ENCODE results near the gene TECR.
A peak's percentile ranks its signal among the peaks of the same experiment; 100 is the strongest.
"Not testable (repeated sequence)": the region's sequence is repeated elsewhere in the genome, so short reads cannot be mapped to it uniquely, and the experiment has no call there.

The TECR gene

DNA sequence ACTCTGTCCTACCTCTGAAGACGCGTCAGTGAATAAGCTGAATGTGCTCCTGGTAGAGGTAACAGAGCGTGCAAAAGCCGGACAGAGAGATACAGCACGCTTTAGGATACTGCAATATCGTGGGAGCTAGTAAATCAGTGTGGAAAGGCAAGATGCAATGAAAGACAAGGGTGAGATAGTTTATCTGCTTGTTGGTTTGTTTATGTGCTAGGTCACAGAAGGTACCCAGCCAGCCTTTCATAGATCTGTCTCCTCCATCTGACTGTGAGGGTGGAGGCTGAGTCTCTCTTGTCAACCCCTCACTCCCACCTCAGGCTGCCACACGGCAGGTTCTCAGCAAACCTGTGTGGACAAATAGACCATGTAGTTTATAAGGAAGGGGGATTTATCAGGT, 32.6 kb upstream of the TECR start:
- H3K27ac ChIP-seq, result no peak overlapping the region

DNA sequence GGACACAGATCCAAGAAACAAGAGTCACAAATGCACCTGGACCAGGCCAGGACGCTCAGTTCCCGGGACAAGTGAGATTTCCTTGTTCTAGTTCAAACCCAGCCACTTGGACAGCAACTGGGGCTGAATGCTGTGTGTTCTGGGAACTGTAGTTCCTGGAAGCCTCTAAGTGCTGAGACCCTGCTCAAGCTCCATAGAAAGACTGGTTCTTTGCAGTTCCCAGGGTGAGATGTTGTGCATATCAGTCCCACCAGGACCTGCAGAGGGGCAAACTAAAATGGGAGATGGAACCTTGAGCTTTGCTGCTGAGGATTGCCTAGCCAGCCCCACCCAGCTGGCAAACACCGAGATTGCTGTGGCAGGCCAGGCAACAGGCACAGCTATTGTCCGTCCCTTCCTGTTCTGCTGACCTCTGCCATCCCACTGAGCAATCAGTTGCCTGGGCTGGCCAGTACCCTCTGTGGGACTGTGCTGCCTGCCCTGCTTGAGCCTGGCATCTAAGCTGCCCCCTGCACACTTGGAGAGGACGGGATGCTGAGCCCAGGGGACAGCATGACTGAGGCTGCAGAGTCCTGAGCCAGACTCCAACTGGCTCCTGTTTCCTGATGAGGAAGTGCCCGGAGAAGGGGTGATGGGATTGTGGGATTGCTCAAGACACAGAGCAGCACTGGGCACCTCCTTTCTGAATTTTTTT, 32.0 kb upstream of the TECR start:
- TF ChIP-seq, protein P1, sequence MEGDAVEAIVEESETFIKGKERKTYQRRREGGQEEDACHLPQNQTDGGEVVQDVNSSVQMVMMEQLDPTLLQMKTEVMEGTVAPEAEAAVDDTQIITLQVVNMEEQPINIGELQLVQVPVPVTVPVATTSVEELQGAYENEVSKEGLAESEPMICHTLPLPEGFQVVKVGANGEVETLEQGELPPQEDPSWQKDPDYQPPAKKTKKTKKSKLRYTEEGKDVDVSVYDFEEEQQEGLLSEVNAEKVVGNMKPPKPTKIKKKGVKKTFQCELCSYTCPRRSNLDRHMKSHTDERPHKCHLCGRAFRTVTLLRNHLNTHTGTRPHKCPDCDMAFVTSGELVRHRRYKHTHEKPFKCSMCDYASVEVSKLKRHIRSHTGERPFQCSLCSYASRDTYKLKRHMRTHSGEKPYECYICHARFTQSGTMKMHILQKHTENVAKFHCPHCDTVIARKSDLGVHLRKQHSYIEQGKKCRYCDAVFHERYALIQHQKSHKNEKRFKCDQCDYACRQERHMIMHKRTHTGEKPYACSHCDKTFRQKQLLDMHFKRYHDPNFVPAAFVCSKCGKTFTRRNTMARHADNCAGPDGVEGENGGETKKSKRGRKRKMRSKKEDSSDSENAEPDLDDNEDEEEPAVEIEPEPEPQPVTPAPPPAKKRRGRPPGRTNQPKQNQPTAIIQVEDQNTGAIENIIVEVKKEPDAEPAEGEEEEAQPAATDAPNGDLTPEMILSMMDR (IDR thresholded peaks at IDR 0.05; ENCODE audit: low read depth, low read length, missing control alignments), result no peak
- peaks cover 2% of the 10 kb centered on the region for H3K36me3 ChIP-seq (replicated peaks)
- no peak overlapping the region for H3K4me3 ChIP-seq (ENCODE audit: low read depth, low read length)
- H3K27me3 ChIP-seq (replicated peaks), result no peaks in the 10 kb centered on the region
- DNase-seq, result no peak
- H3K27ac ChIP-seq, result no peak overlapping the region
- in situ Hi-C loops (cut with HindIII; ENCODE audit: low pct_ligation_motif_present, low sequenced_read_pairs), result no loop called here

More for the DNA sequence above, 32.6 kb upstream of the TECR start:
- no peak for DNase-seq
- H3K36me3 ChIP-seq (replicated peaks), result peaks cover 2% of the 10 kb centered on the region
- H3K27me3 ChIP-seq (replicated peaks), result no peaks in the 10 kb centered on the region
- in situ Hi-C loops (cut with HindIII; ENCODE audit: low pct_ligation_motif_present, low sequenced_read_pairs), result no loop called here
- TF ChIP-seq, protein P1 (IDR thresholded peaks at IDR 0.05; ENCODE audit: low read depth, low read length, missing control alignments), result no peak
- H3K4me3 ChIP-seq (ENCODE audit: low read depth, low read length), result peak overlapping the region; percentile 51

DNA sequence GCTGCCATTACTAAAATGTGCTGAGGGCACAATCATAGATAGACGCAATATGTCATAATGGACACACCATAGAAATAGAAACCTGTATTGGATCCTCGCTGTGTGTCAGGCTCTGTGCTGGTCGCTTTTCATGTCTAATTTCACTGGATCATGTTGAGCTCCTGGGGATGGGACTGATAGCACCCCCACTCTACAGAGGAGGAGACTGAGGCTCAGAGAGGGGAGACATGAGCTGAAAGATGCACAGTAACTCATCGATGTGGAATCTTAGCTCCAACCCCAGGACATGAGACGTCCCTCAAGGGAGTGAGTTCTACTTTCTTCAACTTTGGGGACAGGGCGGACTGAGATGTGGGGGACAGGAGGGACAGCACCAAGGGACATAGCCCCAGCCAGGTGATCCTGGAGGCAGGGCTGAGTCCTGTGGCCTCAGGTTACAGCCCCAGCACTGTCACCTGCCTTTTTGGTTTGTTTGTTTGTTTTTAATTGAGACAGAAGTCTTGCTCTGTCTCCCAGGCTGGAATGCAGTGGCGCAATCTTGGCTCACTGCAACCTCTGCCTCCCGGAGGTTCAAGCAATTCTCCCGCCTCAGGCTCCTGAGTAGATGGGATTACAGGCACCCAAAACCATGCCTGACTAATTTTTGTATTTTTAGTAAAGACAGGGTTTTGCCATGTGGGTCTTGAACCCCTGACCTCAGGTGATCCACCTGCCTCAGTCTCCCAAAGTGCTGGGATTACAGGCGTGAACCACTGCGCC, 26.9 kb upstream of the TECR start:
- no peaks in the 10 kb centered on the region for H3K27me3 ChIP-seq (replicated peaks)
- H3K27ac ChIP-seq, result no peak overlapping the region
- no peak for DNase-seq
- in situ Hi-C loops (cut with HindIII; ENCODE audit: low pct_ligation_motif_present, low sequenced_read_pairs), result no loop called here
- TF ChIP-seq, protein P1 (IDR thresholded peaks at IDR 0.05; ENCODE audit: low read depth, low read length, missing control alignments), result no peak
- no peaks in the 10 kb centered on the region for H3K36me3 ChIP-seq (replicated peaks)
- no peak overlapping the region for H3K4me3 ChIP-seq (ENCODE audit: low read depth, low read length)

DNA sequence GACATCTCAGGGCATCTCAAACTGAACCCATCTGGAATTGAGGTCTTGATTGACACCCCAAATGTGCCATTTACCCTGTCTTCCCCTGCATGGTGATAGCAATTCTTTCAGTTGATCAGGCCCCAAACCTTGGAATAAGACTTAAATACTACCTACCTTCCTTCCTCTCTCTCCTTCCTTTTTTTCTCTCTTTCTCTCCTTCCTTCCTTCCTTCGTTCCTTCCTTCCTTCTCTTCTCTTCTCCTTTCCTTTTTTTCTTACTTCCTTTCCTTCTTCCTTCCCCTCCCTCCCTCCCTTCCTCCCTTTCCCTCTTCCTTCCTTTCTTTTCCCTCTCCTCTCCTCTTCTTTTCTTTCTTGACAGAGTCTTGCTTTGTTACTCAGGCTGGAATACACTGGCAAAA, 26.1 kb upstream of the TECR start:
- H3K27me3 ChIP-seq (replicated peaks), result no peaks in the 10 kb centered on the region
- DNase-seq, result no peak
- no peaks in the 10 kb centered on the region for H3K36me3 ChIP-seq (replicated peaks)
- no peak overlapping the region for H3K27ac ChIP-seq
- in situ Hi-C loops (cut with HindIII; ENCODE audit: low pct_ligation_motif_present, low sequenced_read_pairs), result no loop called here
- TF ChIP-seq, protein P1 (IDR thresholded peaks at IDR 0.05; ENCODE audit: low read depth, low read length, missing control alignments), result no peak
- no peak overlapping the region for H3K4me3 ChIP-seq (ENCODE audit: low read depth, low read length)

DNA sequence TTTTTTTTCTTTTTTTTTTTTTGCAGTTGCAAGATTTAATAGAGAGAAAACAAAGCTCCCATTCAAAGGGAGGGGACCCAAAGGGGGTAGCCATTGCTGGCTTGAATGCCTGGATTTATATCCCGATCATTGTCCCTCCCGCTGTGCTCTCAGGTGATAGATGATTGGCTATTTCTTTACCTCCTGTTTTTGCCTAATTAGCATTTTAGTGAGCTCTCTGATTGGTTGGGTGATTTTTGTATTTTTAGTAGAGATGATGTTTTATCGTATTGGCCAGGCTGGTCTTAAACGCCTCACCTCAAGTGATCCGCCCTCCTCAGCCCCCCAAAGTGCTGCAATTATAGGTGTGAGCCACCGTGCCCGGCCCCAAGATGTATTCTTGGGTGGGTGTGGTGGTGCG, 24.8 kb upstream of the TECR start:
- H3K27ac ChIP-seq; in situ Hi-C loops (cut with HindIII; ENCODE audit: low pct_ligation_motif_present, low sequenced_read_pairs): not testable (repeated sequence)

DNA sequence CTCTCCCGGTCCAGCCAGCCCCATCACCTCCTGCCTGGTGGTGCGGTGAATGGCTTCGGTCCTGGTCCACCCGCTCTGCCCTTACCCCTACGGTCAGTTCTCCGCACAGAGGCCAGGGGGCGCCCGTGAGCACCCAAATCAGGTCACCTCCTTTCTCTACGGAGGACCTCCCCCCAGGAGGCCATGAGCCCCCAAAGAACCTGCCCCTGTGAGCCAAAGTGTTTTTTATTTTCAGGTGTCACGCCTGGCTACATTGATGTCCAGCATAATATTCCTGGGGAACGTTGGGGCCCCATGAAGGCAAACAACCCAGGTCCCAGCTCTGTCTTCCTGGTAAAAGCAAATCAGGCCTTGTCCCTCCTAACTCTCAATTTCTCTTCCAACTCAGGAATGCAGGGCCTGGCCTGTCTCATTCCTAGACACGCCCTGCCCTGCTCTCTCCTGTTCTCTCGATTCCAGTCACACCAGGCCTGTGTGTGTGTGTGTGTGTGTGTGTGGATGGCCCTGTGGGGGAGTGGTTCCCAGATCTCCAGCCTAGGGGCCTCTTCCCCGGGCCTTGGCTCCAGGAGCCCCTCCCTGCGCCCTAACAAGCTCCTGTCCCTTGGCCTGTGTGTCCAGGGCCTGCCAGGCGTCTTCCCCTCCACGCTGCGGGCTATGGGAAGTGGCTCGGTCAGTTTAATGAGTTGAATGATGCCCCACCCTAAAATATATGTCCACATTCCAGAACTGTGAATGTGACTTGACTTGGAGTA, 23.7 kb upstream of the TECR start:
- no peak overlapping the region for H3K4me3 ChIP-seq (ENCODE audit: low read depth, low read length)
- TF ChIP-seq, protein P1 (IDR thresholded peaks at IDR 0.05; ENCODE audit: low read depth, low read length, missing control alignments), result peak; percentile 91

More for the DNA sequence above, 24.8 kb upstream of the TECR start:
- H3K36me3 ChIP-seq (replicated peaks); H3K27me3 ChIP-seq (replicated peaks); H3K4me3 ChIP-seq (ENCODE audit: low read depth, low read length); DNase-seq: not testable (repeated sequence)

More for the DNA sequence above, 23.7 kb upstream of the TECR start:
- peak; percentile 70 for DNase-seq
- H3K36me3 ChIP-seq (replicated peaks), result no peaks in the 10 kb centered on the region
- no peaks in the 10 kb centered on the region for H3K27me3 ChIP-seq (replicated peaks)
- H3K27ac ChIP-seq, result peak overlapping the region; percentile 93
- in situ Hi-C loops (cut with HindIII; ENCODE audit: low pct_ligation_motif_present, low sequenced_read_pairs), result no loop called here
